GM10266 (cell line): ENCODE results near the gene PIK3C2G.

Source experiments
- DNase-seq: peaks from one replicate; pipeline ENCODE4 v3.0.0; 2012; ENCODE audit errors: extremely low spot score
- TF ChIP-seq, protein P1 (sequence below): IDR thresholded peaks from 2 replicates; pipeline ENCODE4 v1.5.1; 2012; ENCODE audit warnings: mild to moderate bottlenecking, low read depth; ENCODE audit not compliant: control insufficient read depth, insufficient read depth; ENCODE audit errors: missing control alignments

PIK3C2G gene

DNA sequence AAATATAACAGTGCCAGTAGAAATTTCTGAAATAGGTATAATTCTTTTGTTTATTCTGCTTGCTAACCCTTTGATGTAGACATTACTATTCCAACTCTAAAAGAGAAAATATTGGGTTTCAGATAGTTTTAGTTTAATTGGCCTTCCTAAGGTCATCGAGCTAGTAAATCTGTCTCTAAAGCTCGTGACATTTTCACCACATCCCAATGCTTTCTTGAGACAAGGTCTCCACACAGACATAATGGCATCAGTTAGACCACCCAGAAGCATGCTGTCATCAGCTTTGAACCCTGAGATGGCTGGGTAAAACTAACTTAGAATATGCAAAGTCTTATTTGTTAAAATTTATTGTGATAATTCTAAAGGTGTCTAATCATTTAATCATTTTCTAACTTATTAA is 52.0 kb downstream of the PIK3C2G start:
- TF ChIP-seq, protein P1, sequence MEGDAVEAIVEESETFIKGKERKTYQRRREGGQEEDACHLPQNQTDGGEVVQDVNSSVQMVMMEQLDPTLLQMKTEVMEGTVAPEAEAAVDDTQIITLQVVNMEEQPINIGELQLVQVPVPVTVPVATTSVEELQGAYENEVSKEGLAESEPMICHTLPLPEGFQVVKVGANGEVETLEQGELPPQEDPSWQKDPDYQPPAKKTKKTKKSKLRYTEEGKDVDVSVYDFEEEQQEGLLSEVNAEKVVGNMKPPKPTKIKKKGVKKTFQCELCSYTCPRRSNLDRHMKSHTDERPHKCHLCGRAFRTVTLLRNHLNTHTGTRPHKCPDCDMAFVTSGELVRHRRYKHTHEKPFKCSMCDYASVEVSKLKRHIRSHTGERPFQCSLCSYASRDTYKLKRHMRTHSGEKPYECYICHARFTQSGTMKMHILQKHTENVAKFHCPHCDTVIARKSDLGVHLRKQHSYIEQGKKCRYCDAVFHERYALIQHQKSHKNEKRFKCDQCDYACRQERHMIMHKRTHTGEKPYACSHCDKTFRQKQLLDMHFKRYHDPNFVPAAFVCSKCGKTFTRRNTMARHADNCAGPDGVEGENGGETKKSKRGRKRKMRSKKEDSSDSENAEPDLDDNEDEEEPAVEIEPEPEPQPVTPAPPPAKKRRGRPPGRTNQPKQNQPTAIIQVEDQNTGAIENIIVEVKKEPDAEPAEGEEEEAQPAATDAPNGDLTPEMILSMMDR = no peak
- DNase-seq = no peak

DNA sequence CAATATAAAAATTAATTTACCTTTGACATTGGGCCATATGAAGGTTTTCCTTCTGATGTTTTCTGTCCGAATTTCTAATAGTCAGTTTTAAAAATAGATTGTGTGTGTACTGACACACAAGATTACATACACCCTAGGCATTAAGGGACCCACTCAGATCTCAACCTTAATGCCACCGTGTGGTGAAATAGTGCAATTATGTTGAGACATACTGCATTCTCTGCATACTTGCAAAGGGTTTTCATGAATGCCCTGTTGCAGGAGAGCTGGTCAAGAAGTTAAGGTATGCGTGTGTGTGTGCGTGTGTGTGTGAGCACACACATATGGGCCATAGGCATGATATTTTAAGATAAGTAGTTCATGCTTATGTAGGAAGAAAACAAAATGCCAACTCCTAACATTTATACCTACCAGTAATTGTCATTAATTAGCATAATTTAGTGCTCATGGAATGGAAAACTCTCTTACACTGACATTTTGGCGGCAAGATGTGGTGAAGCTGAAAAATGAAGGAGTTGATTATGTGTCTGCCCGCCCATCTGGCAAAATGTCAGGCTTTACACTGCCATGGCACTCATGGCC is 58.8 kb downstream of the PIK3C2G start:
- peak; percentile 22 for DNase-seq
- TF ChIP-seq, protein P1 = peak; percentile 42

DNA sequence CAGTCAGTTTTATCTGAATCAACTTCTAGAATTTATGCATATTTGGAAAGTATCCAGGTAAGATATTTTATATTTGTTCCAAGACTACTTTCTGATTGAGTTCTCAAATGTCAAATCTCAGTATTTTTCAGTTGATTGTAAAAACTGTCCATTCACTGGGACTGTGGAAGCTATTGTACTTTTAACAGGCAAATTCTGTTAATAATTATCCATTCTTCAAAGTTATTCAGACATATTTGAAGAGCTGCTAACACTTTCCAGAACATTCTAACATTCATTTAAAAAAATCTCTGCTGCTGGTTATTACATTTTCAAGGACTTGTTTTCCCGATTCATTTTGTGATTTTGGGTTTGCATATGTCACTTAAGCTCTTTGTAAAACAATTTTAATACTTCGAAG is 59.7 kb downstream of the PIK3C2G start:
- DNase-seq = no peak
- TF ChIP-seq, protein P1 = no peak

DNA sequence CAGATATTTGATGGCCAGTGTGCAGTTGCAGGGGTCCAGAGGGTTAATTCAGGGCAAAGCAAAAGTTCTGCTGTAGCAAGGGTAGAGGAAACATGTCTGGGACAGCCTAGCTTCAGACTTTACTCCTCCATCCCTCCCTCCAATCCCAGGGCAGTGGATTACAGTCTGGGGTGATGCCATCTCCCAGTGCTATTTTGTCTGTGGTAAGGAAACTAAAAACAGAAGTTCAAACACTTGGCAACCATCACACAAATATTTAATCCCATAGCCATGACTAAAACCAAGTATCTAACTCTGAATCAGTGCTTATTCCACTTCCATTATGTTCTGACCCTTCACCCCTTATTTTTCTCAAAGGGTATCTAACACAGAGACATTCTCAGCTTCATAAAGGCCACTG is 61.8 kb downstream of the PIK3C2G start:
- DNase-seq = no peak
- TF ChIP-seq, protein P1 = no peak

DNA sequence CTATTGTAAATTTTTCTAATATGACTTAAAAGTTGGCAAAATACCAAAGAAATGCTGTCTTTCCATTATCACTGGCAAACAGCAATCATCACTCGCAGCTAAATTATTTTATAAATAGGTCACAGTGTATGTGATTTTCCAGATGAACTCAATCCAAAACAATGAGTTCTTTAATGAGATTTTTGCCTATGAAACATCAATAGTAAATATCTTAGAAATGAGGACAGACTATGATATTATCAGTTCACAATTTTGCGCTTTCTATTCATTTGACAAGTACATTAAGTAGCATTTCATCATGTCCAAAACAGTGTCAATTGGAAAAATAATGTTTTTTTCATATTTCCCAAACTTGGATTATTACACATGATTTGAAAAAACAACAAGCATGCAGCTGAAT is 65.7 kb downstream of the PIK3C2G start:
- no peak for DNase-seq
- TF ChIP-seq, protein P1 = no peak

DNA sequence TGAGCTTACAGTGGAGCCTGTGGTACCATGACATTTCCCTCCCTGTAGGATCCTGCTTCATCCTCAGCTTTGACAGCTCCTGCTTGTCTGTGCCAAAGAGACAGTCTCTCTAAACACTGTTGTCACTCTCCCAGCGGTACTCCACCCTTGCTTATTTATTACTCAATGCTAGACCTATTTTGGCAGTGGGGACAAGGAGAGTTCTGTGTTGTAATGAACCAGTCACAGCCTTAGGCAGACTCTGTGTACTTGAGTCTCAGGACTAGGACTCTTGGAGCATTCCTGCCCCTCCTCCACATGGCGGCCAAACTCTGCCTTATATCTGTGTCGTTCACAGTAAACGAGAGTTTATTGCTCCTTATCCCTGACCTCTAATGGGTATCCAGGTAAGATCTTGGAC is 70.9 kb downstream of the PIK3C2G start:
- no peak for DNase-seq
- TF ChIP-seq, protein P1 = no peak

DNA sequence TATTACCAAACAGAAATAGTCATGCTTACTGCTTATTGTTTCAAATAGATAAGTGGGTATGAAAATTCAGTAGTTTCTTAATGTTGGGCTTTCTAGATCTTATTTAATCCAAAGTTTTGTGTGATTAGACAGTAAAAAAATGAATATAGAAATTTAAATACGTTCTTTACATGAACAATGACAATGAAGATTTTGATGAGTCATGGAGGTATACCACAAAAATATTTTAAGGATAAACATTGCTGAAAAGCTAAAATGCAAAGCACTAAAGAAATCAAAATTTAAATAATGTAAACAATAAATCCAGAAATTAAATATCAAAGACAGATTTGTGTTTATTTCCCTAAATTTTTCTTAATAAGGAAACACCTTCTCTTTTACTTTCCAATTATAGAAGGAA is 78.3 kb downstream of the PIK3C2G start:
- TF ChIP-seq, protein P1 = no peak

More for the DNA sequence above, 78.3 kb downstream of the PIK3C2G start:
- DNase-seq = no peak
